GM12892 (cell line): ENCODE results near the gene ARID5A. TPM values are rescaled to one million over a fixed set of nuclear protein-coding genes. Genes with fewer than 3 reads are reported as not detected.
"Not testable (repeated sequence)": the region's sequence is repeated elsewhere in the genome, so short reads cannot be mapped to it uniquely, and the experiment has no call there.

Experiments
- DNase-seq: peaks from one replicate; pipeline ENCODE4 v3.0.0; 2011; ENCODE audit not compliant: insufficient read length
- FAIRE-seq: peaks from 2 replicates; lab custom pipeline; 2011; peaks lifted over from hg19 to GRCh38; lab: Jason Lieb, UNC
- POLR2A ChIP-seq: IDR thresholded peaks from 2 replicates; pipeline ENCODE4 v1.6.1; 2011; ENCODE audit warnings: low read depth, low read length, control low read depth
- POLR2AphosphoS5 ChIP-seq: IDR thresholded peaks from 2 replicates; pipeline ENCODE4 v1.6.1; 2011; ENCODE audit warnings: low read depth, low read length, control low read depth
- TAF1 ChIP-seq: IDR thresholded peaks from 2 replicates; pipeline ENCODE4 v1.6.1; 2011; ENCODE audit warnings: low read depth, mild to moderate bottlenecking, control low read depth, low read length, borderline replicate concordance
- polyA plus RNA-seq: library from polyadenylated mRNA; unstranded; fragments of >200 nt; gene quantifications from one replicate; pipeline ENCODE4 v1.2.1, GENCODE V29; 2012; ENCODE audit warnings: missing spikeins, inconsistent platforms; ENCODE audit not compliant: missing spikeins

Gene ARID5A, protein sequence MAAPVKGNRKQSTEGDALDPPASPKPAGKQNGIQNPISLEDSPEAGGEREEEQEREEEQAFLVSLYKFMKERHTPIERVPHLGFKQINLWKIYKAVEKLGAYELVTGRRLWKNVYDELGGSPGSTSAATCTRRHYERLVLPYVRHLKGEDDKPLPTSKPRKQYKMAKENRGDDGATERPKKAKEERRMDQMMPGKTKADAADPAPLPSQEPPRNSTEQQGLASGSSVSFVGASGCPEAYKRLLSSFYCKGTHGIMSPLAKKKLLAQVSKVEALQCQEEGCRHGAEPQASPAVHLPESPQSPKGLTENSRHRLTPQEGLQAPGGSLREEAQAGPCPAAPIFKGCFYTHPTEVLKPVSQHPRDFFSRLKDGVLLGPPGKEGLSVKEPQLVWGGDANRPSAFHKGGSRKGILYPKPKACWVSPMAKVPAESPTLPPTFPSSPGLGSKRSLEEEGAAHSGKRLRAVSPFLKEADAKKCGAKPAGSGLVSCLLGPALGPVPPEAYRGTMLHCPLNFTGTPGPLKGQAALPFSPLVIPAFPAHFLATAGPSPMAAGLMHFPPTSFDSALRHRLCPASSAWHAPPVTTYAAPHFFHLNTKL
- 32.9 TPM for polyA plus RNA-seq

DNA sequence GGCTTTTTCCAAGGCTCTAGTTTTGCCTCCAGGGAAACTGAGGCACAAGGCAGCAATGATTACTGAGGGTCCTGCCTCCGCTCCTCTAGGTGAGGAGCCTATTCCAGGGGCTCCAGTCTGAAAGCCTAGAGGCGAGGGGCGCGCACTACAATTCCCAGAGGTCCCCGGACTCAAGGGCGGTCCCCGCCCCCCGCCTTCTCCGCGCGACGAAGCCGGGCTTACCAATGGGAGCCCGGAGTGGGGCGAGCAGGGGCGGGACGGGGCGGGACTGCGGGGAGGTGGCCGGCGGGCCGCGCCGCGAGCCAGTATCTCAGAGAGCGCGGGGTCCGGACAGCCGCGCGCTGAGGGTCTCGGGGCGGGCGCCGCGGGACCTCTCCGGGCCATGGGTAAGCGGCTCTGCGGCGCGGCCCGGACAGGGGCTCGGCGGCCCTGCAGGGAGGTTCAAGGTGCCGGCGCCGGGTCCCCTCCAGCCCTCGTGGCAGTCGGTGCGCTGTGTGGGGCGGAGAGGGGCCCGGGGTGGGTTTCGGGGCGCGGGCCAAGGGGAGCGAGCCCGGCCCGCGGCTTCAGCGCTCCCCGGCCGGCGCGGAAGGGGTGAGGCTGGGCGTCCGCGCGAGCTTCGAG, at the start of gene ARID5A:
ARID5A (plus strand) TSS at position 308 of the 621 bp plus-strand sequence; CDS start at position 383, 75 bp downstream.
- TF ChIP-seq POLR2AphosphoS5 (peak; percentile 81; the same call in 1 of the 2 replicates), POLR2A (peak; percentile 93; the same call in 1 of the 2 replicates), TAF1 (peak; percentile 81)
- DNase-seq = peak; percentile 89
- FAIRE-seq = peak; percentile 80

DNA sequence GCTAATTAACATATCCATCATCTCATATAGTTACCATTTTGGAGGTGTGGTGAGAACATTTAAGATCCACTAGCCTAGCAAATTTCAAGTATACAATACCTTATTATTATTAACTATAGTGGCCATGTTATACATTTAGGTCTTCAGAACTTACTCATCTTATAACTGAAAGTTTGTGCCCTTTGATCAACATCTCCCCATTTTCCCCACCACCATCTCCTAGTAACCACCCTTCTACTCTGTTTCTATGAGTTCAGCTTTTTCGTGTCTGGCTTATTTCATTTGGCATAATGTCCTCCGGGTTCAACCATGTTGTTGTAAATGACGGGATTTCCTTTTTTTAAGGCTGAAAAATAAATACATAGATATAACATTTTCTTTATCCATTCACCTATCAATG, 47.3 kb upstream of the ARID5A start:
- no peak for DNase-seq
- no peak for FAIRE-seq
- TF ChIP-seq POLR2A (no peak), POLR2AphosphoS5 (no peak), TAF1 (no peak)

DNA sequence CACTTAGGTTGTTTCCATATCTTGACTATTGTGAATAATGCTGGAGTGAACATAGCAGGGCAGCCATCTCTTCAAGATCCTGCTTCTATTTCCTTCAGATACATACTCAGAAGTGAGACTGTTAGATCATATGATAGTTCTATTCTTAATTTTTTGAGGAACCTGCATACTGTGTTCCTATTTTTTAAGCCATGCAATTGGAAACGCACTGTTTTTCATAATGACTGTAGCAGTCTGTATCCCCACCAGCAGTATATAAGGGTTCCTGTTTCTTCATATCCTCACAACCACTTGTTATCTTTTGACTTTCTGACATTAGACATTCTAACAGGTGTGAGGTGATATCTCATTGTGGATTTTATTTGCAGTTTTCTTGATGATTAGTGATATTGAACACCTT, 46.9 kb upstream of the ARID5A start:
- DNase-seq (no peak), FAIRE-seq (peak; percentile 85)
- no peak for TF ChIP-seq POLR2AphosphoS5
- TF ChIP-seq TAF1 = no peak

DNA sequence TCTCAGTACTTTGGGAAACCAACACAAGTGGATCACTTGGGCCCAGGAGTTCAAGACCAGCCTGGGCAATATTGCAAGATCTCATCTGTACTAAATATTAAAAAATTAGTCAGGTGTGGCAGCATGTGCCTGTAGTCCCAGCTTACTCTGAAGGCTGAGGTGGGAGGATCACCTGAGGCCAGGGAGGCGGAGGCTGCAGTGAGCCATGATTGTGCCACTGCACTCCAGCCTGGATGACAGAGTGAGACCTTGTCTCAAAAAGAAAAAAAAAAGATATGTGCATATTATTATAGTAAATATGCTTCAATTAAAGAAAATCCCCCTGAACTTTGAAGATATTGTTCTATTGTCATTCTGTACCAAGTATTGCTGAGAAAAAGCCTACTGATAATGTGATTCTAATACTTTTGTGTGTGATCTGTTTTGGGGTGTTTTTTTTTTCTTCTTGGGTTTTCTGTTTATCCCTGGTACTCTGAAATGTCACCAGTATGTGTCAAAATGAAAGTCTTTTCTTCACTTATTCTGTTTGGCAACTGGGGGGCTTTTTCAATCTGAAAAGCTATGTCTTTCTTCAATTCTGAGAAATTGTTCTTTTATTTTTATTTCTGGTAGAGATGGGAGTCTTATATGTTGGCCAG, 44.6 kb upstream of the ARID5A start:
- FAIRE-seq = no peak
- TF ChIP-seq POLR2A = no peak
- TF ChIP-seq POLR2AphosphoS5 = no peak
- no peak for TF ChIP-seq TAF1

DNA sequence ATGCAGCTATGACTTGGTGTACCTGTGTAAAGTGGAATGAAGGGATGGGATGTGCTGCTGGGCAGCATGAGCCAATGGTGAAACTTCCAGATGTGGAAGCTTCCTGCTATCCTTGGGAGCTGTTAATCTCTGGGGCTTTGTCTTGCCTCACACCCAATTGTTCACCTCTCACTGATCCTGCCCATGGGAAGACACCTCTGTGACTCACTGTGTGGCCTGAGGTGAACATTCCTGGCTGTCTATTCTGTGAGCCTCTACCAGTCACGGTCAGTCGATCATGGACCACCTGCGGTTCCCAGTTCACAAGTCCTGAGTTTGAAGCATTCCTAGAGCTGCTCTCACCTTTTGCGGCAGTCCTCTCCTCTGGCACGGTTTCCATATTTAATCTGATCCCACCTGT, 43.5 kb upstream of the ARID5A start:
- TF ChIP-seq POLR2A = no peak
- no peak for TF ChIP-seq TAF1
- TF ChIP-seq POLR2AphosphoS5 = no peak
- DNase-seq (no peak), FAIRE-seq (no peak)

More for the DNA sequence above, 44.6 kb upstream of the ARID5A start:
- no peak for DNase-seq

DNA sequence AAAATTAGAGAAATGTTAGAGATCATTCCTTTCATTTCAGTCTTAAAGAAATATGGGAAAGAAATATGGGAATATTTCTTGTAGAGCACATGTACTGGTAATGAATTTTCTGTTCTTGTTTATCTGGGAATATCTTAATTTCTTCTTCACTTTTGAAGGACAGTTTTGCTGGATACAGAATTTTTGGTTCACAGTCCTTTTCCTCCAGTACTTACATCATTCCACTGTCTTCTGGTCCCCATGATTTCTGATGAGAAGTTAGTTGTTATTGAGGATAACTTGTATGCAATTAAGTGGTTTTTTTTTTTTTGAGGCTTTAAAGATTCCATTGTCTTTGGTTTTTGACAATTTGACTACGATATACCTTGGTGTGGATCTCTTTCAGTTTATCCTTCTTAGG, 42.4 kb upstream of the ARID5A start:
- TF ChIP-seq POLR2A (no peak), TAF1 (no peak), POLR2AphosphoS5 (no peak)
- FAIRE-seq = no peak

DNA sequence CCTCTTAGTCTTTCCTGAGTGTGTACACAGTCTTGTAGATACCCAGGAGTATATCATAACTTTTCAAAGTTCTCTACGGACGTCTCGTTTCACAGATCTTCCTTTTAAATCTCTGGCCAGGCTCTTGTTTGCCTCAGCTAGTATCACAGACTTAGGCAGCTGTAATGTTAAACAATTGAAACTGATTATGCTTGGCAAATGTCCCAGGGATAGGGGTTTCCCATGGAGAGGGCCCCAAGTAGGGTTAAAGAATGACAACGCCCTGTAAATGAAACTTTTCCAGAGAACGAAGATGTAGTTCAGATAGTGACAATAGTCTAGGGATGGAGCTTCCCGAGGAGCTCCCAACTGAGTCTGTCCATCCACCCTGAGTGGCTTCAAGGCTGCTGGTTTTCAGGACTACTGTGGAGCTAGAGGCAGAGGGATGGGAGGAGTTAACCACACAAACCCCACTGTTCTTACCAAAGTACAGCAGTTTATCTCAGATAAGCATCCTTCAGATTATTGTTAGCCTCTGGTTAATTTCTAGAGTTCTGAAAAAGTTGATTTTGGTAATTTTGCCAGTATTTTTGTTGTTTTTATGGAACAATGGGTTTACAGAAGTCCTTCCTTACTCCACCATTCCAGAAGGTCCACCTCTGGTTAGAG, 40.4 kb upstream of the ARID5A start:
- no peak for DNase-seq
- FAIRE-seq = no peak
- TF ChIP-seq TAF1 (no peak), POLR2AphosphoS5 (no peak)

More for the DNA sequence above, 42.4 kb upstream of the ARID5A start:
- DNase-seq = no peak

DNA sequence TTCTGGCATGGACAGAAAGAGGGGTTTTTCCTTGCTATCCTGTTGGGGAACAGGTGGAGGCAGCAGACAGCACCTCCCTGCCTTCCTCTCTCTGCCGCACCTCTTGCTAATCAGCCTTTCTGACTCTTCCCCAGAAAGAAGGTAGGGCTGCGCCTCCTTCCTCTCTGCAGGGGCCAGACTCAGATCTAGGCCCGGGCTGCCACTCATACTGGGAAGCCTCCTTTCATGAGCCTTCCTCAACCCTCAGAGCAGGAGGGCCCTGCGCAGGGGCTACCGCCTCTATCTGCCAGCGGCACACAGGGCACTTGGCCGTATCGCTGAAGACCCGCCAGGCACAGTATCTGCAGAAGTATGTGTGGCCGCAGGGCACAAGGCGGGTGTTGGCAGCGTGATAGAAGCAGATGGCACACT, 38.5 kb upstream of the ARID5A start:
- DNase-seq (no peak), FAIRE-seq (no peak)
- TF ChIP-seq POLR2AphosphoS5 (no peak), POLR2A (no peak), TAF1 (no peak)

DNA sequence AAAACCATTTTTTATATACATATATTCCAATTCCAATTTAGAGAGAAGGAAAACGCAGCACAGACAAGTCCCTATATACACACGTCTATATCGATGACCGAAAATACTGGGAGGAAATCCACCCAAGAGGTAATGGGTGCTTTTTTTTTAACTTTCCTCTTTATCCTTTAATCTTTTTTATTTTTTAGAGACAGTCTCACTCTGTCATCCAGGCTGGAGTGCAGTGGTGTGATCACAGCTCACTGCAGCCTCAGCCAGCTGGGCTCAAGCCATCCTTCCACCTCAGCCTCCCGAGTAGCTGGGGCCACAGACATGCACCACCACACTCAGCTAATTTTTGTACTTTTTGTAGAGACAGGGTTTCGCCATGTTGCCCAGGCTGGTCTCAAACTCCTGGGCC, 37.9 kb upstream of the ARID5A start:
- not testable (repeated sequence) for DNase-seq

DNA sequence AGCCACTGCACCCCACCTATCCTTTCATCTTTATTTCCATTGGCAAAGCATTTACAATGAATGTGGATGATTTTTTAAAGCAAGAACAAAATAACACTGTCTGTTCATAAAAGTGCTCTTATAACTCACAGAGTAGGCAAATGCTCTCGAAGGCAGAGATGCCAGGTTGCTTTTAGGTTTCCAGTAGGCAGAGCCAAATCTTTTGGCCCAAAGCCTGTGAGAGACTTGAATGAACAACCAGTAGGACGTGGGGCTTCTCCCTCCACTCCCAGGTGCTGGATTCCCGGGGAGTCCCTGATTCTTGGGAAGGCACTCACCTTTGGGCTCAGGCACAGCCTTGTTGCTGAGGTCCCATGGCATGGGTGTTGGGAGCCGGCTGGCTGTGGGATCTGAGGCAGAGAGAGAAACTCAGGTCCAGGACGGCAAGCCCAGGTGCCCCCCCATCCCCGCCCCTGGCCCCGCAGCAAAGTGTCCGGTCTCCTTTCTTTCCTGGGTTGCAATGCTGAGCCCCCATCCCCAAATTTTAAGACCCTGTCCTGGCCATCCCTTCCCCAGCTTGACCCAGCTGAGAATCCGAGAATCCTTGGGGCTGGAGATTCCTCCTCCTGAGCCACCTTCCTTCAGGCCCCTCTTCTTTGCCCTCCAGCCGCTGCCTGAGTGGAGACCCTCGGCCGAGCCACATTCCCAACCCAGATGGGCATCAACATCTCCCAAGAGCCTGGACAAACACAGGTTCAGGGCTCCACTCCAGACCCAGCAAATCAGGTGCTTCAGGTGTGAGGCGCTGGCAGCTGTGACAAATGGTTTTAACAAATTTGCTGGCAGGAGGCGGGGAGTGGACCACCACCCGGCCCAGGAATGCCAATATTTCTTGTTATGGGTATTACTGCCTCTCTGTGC, 37.2 kb upstream of the ARID5A start:
- TF ChIP-seq POLR2A (no peak), POLR2AphosphoS5 (no peak)
- DNase-seq (no peak), FAIRE-seq (no peak)

More for the DNA sequence above, 37.9 kb upstream of the ARID5A start:
- FAIRE-seq = not testable (repeated sequence)
